ENCODE data around the gene TTC27. TPM values are rescaled to one million over a fixed set of nuclear protein-coding genes. Genes with fewer than 3 reads are reported as not detected.

TTC27 gene
- total RNA-seq, 1 donor from 2014 or later: 24.1 TPM

DNA sequence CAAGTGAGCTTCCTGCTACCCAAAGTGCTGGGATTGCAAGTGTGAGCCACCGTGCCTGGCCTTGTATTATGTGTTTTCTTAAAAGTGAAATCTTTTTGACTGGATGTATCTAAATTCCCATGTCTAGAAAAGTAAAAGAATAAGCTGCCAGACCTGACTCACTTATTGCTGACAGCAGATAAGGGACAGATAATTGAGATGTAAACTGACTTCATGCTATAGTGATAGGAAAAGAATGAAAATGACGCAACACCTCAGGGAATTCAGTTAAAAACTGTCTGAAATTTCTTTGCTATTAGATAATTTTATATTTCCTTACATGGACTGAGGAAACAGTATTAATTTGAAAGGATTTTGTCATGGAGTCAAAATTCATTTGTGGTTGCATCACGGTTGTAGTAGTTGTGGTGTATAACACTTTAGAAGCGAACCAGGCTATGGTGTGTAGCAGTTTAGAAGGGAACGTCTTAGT is 19.4 kb downstream of the TTC27 start:
- DNase-seq (ENCODE audit: low read depth): no peak
- Histone ChIP-seq H3K27me3 (ENCODE audit: control insufficient read depth, insufficient read depth, low read length) (no peaks in the 10 kb centered on the region), H3K36me3 (ENCODE audit: control insufficient read depth, insufficient read depth, low read length) (peaks cover 2% of the 10 kb centered on the region), H3K4me3 (ENCODE audit: low read depth, low read length) (no peak overlapping the region)
- TF ChIP-seq, protein P1, sequence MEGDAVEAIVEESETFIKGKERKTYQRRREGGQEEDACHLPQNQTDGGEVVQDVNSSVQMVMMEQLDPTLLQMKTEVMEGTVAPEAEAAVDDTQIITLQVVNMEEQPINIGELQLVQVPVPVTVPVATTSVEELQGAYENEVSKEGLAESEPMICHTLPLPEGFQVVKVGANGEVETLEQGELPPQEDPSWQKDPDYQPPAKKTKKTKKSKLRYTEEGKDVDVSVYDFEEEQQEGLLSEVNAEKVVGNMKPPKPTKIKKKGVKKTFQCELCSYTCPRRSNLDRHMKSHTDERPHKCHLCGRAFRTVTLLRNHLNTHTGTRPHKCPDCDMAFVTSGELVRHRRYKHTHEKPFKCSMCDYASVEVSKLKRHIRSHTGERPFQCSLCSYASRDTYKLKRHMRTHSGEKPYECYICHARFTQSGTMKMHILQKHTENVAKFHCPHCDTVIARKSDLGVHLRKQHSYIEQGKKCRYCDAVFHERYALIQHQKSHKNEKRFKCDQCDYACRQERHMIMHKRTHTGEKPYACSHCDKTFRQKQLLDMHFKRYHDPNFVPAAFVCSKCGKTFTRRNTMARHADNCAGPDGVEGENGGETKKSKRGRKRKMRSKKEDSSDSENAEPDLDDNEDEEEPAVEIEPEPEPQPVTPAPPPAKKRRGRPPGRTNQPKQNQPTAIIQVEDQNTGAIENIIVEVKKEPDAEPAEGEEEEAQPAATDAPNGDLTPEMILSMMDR (IDR thresholded peaks at IDR 0.05; ENCODE audit: insufficient read depth, low read length, poor library complexity, severe bottlenecking): no peak

DNA sequence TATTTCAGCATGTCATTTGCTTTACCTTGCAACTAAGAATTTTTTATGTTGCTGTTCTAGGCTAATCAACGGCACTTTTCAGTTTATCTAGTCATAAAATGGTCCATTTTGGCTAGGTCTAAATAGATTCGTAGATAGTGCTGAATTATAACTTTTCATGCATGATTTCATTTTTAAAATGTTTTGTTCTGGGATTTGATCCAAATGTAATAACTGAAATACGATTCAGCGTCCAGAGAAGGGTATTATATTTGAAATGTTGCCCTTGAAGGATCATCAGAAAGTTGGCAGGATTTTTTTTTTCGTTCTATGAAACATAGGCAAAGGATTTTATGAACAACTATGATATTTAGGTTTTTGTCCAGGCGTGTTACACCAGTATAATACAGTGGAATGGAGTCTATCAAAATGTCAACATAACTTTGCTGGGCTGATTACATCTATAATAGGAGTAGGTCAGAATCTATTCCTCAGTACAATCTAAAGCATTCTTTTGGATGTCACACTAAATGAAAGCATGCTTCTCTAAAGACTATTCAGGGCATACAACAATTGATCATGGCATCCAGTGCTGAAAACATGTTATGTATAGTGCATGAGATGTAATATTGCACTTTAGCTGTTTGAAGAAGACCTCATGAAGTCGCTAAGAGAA is 24.8 kb downstream of the TTC27 start:
- Histone ChIP-seq H3K4me3 (ENCODE audit: low read depth, low read length) (no peak overlapping the region), H3K36me3 (ENCODE audit: control insufficient read depth, insufficient read depth, low read length) (peaks cover 2% of the 10 kb centered on the region), H3K27me3 (ENCODE audit: control insufficient read depth, insufficient read depth, low read length) (no peaks in the 10 kb centered on the region)
- DNase-seq (ENCODE audit: low read depth): no peak
- TF ChIP-seq, protein P1 (IDR thresholded peaks at IDR 0.05; ENCODE audit: insufficient read depth, low read length, poor library complexity, severe bottlenecking): no peak

DNA sequence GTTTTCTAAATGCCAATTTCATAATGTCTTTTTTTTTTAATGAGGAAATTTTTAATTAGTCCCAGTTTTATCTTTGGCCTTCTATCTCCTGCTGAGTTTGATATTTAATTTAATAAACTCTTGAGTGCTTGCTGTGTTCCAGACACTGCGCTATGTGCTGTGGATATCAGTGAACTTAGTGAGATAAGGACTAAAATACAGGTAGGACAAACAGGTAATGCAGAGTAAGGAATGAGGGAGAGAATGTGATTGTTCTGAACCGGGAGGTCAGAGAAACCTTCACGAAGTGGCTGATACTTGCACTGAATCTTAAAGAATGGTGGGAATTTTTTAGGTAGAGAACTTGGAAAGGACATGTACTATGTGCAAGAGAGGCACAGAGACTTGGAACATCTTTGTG is 28.2 kb downstream of the TTC27 start:
- DNase-seq (ENCODE audit: low read depth): no peak
- TF ChIP-seq, protein P1 (IDR thresholded peaks at IDR 0.05; ENCODE audit: insufficient read depth, low read length, poor library complexity, severe bottlenecking): no peak
- Histone ChIP-seq H3K27me3 (ENCODE audit: control insufficient read depth, insufficient read depth, low read length) (no peaks in the 10 kb centered on the region), H3K4me3 (ENCODE audit: low read depth, low read length) (no peak overlapping the region), H3K36me3 (ENCODE audit: control insufficient read depth, insufficient read depth, low read length) (no peaks in the 10 kb centered on the region)

DNA sequence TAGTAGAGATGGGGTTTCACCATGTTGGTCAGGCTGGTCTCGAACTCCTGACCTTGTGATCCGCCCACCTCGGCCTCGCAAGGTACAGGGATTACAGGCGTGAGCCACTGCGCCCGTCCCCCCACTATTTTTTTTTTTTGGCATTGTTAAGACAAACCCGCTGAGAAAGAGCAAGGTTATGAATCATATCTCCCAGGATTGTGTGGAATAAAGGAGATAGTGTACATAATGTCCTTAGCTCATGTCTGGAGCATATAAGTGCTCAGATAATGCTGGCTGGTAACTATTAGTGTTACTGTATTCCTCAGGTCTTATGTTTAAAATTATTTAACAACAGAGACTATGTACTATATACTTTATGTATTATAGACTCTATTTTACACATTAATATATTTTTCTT is 36.0 kb downstream of the TTC27 start:
- no peak for DNase-seq (ENCODE audit: low read depth)
- TF ChIP-seq, protein P1 (IDR thresholded peaks at IDR 0.05; ENCODE audit: insufficient read depth, low read length, poor library complexity, severe bottlenecking): no peak
- Histone ChIP-seq H3K36me3 (ENCODE audit: control insufficient read depth, insufficient read depth, low read length) (no peaks in the 10 kb centered on the region), H3K4me3 (ENCODE audit: low read depth, low read length) (no peak overlapping the region), H3K27me3 (ENCODE audit: control insufficient read depth, insufficient read depth, low read length) (no peaks in the 10 kb centered on the region)

DNA sequence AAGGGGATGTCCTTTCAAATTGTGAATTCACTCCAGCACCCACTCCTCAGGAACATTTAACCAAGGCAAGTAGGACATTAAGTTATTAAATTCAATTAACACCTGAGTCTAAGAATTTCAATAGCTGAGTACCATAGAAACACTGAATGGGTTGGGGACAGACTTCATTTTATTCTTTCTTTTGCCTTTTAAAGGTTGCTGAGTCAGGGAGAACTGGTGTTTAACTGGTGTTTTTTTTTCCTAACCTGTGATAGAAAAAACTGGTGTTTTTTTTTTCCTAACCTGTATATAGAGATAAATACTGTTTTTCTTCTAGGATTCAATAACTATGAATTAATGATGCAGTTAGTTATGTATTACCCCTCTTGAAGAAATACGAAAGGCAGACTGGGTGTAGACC is 38.9 kb downstream of the TTC27 start:
- TF ChIP-seq, protein P1 (IDR thresholded peaks at IDR 0.05; ENCODE audit: insufficient read depth, low read length, poor library complexity, severe bottlenecking): no peak
- no peak for DNase-seq (ENCODE audit: low read depth)
- Histone ChIP-seq H3K27me3 (ENCODE audit: control insufficient read depth, insufficient read depth, low read length) (no peaks in the 10 kb centered on the region), H3K4me3 (ENCODE audit: low read depth, low read length) (no peak overlapping the region), H3K36me3 (ENCODE audit: control insufficient read depth, insufficient read depth, low read length) (no peaks in the 10 kb centered on the region)

DNA sequence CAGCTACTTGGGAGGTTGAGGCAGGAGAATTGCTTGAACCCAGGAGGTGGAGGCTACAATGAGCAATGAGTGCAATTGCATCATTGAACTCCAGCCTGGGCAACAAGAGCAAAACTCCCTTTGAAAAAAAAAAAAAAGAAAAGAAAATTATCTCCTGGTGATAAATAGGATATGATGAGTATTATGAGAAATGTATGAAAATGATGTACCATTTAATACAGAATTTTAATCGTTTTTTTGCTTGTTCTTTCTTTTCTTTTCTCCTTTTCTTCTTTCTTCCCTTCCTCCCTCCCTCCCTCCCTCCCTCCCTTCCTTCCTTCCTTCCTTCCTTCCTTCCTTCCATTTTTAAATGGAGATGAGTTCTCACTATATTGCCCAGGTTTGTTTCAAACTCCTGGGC is 40.4 kb downstream of the TTC27 start:
- no peaks in the 10 kb centered on the region for H3K36me3 ChIP-seq (ENCODE audit: control insufficient read depth, insufficient read depth, low read length)
- H3K4me3 ChIP-seq (ENCODE audit: low read depth, low read length): no peak overlapping the region
- H3K27me3 ChIP-seq (ENCODE audit: control insufficient read depth, insufficient read depth, low read length): no peaks in the 10 kb centered on the region
- TF ChIP-seq, protein P1 (IDR thresholded peaks at IDR 0.05; ENCODE audit: insufficient read depth, low read length, poor library complexity, severe bottlenecking): no peak
- DNase-seq (ENCODE audit: low read depth): no peak

Data from kidney epithelial cell (primary cell).